Chondrocyte (in vitro differentiated cells): ENCODE measurements around the gene SNAI3. TPM values are rescaled to one million over a fixed set of nuclear protein-coding genes. Genes with fewer than 3 reads are reported as not detected.

Source experiments
- DNase-seq: peaks from one replicate; pipeline ENCODE4 v3.0.0; 2021; ENCODE audit warnings: mixed read lengths, low spot score
- H3K27ac Mint-ChIP-seq: one replicate; pipeline ENCODE4 v1.8.0; 2021; ENCODE audit warnings: mild to moderate bottlenecking, moderate library complexity, mixed read lengths; ENCODE audit not compliant: unreplicated experiment
- H3K27me3 Mint-ChIP-seq: 2 replicates; pipeline ENCODE4 v1.8.0; 2021; ENCODE audit warnings: low read depth, mixed read lengths
- H3K36me3 Mint-ChIP-seq: 2 replicates; pipeline ENCODE4 v1.8.0; 2021; ENCODE audit warnings: low read depth, mixed read lengths
- H3K4me1 Mint-ChIP-seq: 2 replicates; pipeline ENCODE4 v1.8.0; 2021; ENCODE audit warnings: low read depth, mild to moderate bottlenecking, mixed read lengths
- H3K4me3 Mint-ChIP-seq: one replicate; pipeline ENCODE4 v1.8.0; 2021; ENCODE audit warnings: mild to moderate bottlenecking, moderate library complexity, mixed read lengths; ENCODE audit not compliant: unreplicated experiment
- H3K9me3 Mint-ChIP-seq: 2 replicates; pipeline ENCODE4 v1.8.0; 2021; ENCODE audit warnings: low read depth, mixed read lengths
- CTCF ChIP-seq: fragments of 200-600 bp; sonication (generic); IDR thresholded peaks from 2 replicates; pipeline ENCODE4 v1.5.0; 2021; ENCODE audit warnings: antibody characterized with exemption, mild to moderate bottlenecking, moderate library complexity
- total RNA-seq: library from RNA; stranded (reverse); gene quantifications from 3 replicates; pipeline ENCODE4 v1.2.1, GENCODE V29; 2021

SNAI3 gene
- total RNA-seq, 1 donor from 2014 or later = not detected

- TF ChIP-seq CTCF = no peak
- Mint-ChIP-seq H3K4me3 (no peak overlapping the region), H3K9me3 (no peaks in the 10 kb centered on the region), H3K36me3 (peaks cover 6% of the 10 kb centered on the region), H3K4me1 (peaks cover 15% of the 10 kb centered on the region), H3K27ac (no peak overlapping the region), H3K27me3 (no peaks in the 10 kb centered on the region)
- DNase-seq = no peak
These were observed 12.3 kb upstream of the SNAI3 start for GRCh38 chr16:88698646-88699045.

GRCh38 chr16:88697831-88698615 lies 11.7 kb upstream of the SNAI3 start:
- H3K27me3 Mint-ChIP-seq = no peaks in the 10 kb centered on the region
- no peak for DNase-seq
- H3K9me3 Mint-ChIP-seq = no peaks in the 10 kb centered on the region
- TF ChIP-seq CTCF = peak; percentile 56
- peaks cover 10% of the 10 kb centered on the region for H3K4me1 Mint-ChIP-seq
- H3K36me3 Mint-ChIP-seq = peaks cover 6% of the 10 kb centered on the region
- H3K4me3 Mint-ChIP-seq = no peak overlapping the region
- H3K27ac Mint-ChIP-seq = peak overlapping the region; percentile 59

- H3K4me1 Mint-ChIP-seq = peaks cover 6% of the 10 kb centered on the region
- no peak for DNase-seq
- no peak overlapping the region for H3K4me3 Mint-ChIP-seq
- H3K27me3 Mint-ChIP-seq = no peaks in the 10 kb centered on the region
- H3K27ac Mint-ChIP-seq = no peak overlapping the region
- H3K9me3 Mint-ChIP-seq = no peaks in the 10 kb centered on the region
- peaks cover 6% of the 10 kb centered on the region for H3K36me3 Mint-ChIP-seq
- TF ChIP-seq CTCF = no peak
These were observed 11.0 kb upstream of the SNAI3 start for GRCh38 chr16:88697116-88697830.

- Mint-ChIP-seq H3K4me1 (peaks cover 6% of the 10 kb centered on the region), H3K27ac (no peak overlapping the region), H3K4me3 (no peak overlapping the region), H3K36me3 (peaks cover 6% of the 10 kb centered on the region), H3K27me3 (no peaks in the 10 kb centered on the region), H3K9me3 (no peaks in the 10 kb centered on the region)
- no peak for DNase-seq
- no peak for TF ChIP-seq CTCF
These were observed 10.1 kb upstream of the SNAI3 start for GRCh38 chr16:88696441-88696840.

GRCh38 chr16:88695753-88696152 lies 9.4 kb upstream of the SNAI3 start:
- peaks cover 6% of the 10 kb centered on the region for H3K36me3 Mint-ChIP-seq
- peaks cover 2% of the 10 kb centered on the region for H3K27me3 Mint-ChIP-seq
- H3K4me3 Mint-ChIP-seq = no peak overlapping the region
- no peak for DNase-seq
- no peak for TF ChIP-seq CTCF
- peaks cover under 1% of the 10 kb centered on the region for H3K4me1 Mint-ChIP-seq
- no peaks in the 10 kb centered on the region for H3K9me3 Mint-ChIP-seq
- H3K27ac Mint-ChIP-seq = no peak overlapping the region
